ENCODE data around the gene MRPL4.
A peak's percentile ranks its signal among the peaks of the same experiment; 100 is the strongest.
"Not testable (repeated sequence)": the region's sequence is repeated elsewhere in the genome, so short reads cannot be mapped to it uniquely, and the experiment has no call there.

The MRPL4 gene

GRCh38 chr19:10262771-10263170 lies 10.8 kb downstream of the MRPL4 start:
- peak; percentile 64 for DNase-seq

- no peak for DNase-seq
These were observed 14.7 kb downstream of the MRPL4 start for GRCh38 chr19:10266706-10267105.

GRCh38 chr19:10268071-10268470 lies 16.1 kb downstream of the MRPL4 start:
- DNase-seq: no peak

GRCh38 chr19:10269333-10270179 lies 17.5 kb downstream of the MRPL4 start:
- DNase-seq: peak; percentile 70

- no peak for DNase-seq
These were observed 18.2 kb downstream of the MRPL4 start for GRCh38 chr19:10270180-10270615.

- peak; percentile 38 for DNase-seq
These were observed 18.8 kb downstream of the MRPL4 start, which contains the start of gene ICAM1 for GRCh38 chr19:10270616-10271394. TSS of gene ICAM1 (plus strand) at chr19:10271120. CDS start at chr19:10271160, 40 bp downstream.

GRCh38 chr19:10271543-10272086 lies 19.6 kb downstream of the MRPL4 start:
- no peak for DNase-seq

GRCh38 chr19:10274589-10274988 lies 22.6 kb downstream of the MRPL4 start:
- DNase-seq: no peak

GRCh38 chr19:10277795-10278589 lies 26.0 kb downstream of the MRPL4 start:
- DNase-seq: no peak

GRCh38 chr19:10278935-10279334 lies 26.9 kb downstream of the MRPL4 start:
- no peak for DNase-seq

- no peak for DNase-seq
These were observed 27.9 kb downstream of the MRPL4 start for GRCh38 chr19:10279737-10280442.

- not testable (repeated sequence) for DNase-seq
These were observed 30.0 kb downstream of the MRPL4 start for GRCh38 chr19:10282043-10282442.

- DNase-seq: no peak
These were observed 31.5 kb downstream of the MRPL4 start for GRCh38 chr19:10283301-10284064.

- DNase-seq: no peak
These were observed 32.3 kb downstream of the MRPL4 start for GRCh38 chr19:10284065-10284959.

GRCh38 chr19:10284960-10285278 lies 32.9 kb downstream of the MRPL4 start:
- no peak for DNase-seq

GRCh38 chr19:10285393-10285792 lies 33.4 kb downstream of the MRPL4 start:
- no peak for DNase-seq

- no peak for DNase-seq
These were observed 35.1 kb downstream of the MRPL4 start, which contains the start of gene ICAM4 for GRCh38 chr19:10286803-10287737. TSS of gene ICAM4 (plus strand) at chr19:10286955. CDS start at chr19:10287013, 58 bp downstream.

GRCh38 chr19:10288662-10289166 lies 36.7 kb downstream of the MRPL4 start:
- DNase-seq: peak; percentile 47

Measured in fibroblast of skin of scalp (primary cell).